ENCODE data around the gene SCAMP5. TPM values are rescaled to one million over a fixed set of nuclear protein-coding genes. Genes with fewer than 3 reads are reported as not detected.

Gene SCAMP5
- total RNA-seq, 4 donors from 2014 or later = 3.3 to 6.4 (median 4.3) TPM

DNA sequence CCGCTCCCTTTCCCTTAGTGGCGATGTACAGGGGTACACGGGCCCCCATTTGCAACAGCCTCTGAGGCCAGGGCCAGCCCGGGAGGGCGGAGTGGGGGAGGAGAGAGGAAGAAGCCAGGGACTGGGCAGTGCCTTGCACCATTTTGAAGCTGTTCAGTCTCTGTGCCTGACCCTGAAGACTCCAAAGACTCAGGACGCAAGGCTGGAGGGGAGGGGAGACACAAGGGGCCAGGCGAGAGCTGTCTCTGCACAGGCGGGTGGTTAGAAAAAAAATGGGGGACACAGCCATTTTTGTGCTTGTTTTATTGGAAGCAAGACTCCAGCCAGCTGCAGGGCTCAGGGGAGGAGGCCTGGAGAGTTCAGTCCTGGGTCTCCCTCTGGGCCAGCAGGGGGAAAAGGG, 40.3 kb upstream of the SCAMP5 start:
- H3K36me3 ChIP-seq = no peaks in the 10 kb centered on the region
- H3K4me3 ChIP-seq = peak overlapping the region in 3 of 4 donors; percentile 68 to 77 (median 69)
- no peaks in the 10 kb centered on the region for H3K9me3 ChIP-seq
- TF ChIP-seq, protein P1, sequence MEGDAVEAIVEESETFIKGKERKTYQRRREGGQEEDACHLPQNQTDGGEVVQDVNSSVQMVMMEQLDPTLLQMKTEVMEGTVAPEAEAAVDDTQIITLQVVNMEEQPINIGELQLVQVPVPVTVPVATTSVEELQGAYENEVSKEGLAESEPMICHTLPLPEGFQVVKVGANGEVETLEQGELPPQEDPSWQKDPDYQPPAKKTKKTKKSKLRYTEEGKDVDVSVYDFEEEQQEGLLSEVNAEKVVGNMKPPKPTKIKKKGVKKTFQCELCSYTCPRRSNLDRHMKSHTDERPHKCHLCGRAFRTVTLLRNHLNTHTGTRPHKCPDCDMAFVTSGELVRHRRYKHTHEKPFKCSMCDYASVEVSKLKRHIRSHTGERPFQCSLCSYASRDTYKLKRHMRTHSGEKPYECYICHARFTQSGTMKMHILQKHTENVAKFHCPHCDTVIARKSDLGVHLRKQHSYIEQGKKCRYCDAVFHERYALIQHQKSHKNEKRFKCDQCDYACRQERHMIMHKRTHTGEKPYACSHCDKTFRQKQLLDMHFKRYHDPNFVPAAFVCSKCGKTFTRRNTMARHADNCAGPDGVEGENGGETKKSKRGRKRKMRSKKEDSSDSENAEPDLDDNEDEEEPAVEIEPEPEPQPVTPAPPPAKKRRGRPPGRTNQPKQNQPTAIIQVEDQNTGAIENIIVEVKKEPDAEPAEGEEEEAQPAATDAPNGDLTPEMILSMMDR (IDR thresholded peaks at IDR 0.05) = no peak
- no peak for TF ChIP-seq POLR2A (IDR thresholded peaks at IDR 0.05; ENCODE audit: low read depth)
- no peak for TF ChIP-seq POLR2AphosphoS5 (IDR thresholded peaks at IDR 0.05)
- TF ChIP-seq EP300 (IDR thresholded peaks at IDR 0.05) = no peak
- WGBS = 95% methylated on average over 4 of the region's 8 CpGs
- DNase-seq (ENCODE audit: extremely low spot score) = no peak
- peaks cover 0 to 31% (median 20%) of the 10 kb centered on the region in 4 donors for H3K27me3 ChIP-seq
- no peak overlapping the region for H3K27ac ChIP-seq (replicated peaks in 1 of 4)
- peaks cover 34 to 61% (median 57%) of the 10 kb centered on the region in 4 donors for H3K4me1 ChIP-seq
- intact Hi-C loops (cut with DNase I) = loop anchor here (10.0 kb wide), 3 partner anchors 250 to 410 kb away; partner anchors contain the start of genes ARID3B and C15orf39

DNA sequence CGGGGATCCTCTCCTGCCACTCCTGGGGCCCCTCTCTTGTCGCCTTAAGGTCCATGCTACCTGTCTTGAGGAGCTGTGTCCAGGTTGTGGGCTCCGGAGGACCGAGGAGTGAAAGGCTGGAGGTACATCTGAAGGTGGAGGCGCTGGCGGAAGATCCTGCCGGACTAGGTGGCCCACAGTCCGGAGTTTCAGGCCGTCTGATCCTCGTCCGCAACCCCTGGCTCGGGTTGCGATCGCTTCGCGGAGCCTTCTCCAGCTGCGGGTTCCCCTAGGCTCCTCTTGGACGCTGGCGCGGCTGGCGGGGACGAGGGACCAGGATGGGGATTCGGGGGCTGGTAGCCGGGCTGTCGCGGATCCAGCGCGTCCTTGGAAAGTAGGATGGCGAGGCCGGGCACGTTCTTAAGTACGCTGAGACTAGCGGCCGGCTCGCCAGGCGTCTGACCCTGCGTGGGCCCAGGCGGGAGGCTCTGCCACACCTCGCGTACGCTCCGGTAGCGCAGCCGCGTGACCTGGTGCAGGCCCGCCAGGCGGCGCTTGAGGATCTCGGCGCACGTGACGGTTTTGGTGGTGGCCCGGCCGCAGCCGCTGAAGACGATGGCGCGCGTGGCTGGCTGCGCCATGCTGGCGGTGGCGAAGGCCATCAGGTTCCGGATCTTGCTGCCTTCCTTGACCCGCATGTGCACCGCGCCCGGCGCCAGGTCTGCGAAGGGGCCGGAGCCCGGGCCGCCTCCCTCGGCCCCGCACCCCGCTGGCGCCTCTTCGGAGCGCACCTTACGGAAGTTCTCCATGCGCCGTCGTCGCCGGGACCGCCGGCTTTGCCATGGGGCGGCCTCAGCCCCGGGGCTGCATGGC, 39.3 kb upstream of the SCAMP5 start:
- 29% methylated on average over 10 of the region's 88 CpGs for WGBS
- Histone ChIP-seq H3K4me1 (peaks cover 34 to 58% (median 57%) of the 10 kb centered on the region in 4 donors), H3K36me3 (no peaks in the 10 kb centered on the region), H3K27me3 (peaks cover 0 to 35% (median 20%) of the 10 kb centered on the region in 4 donors), H3K4me3 (peak overlapping the region; percentile 68 to 77 (median 69)), H3K9me3 (no peaks in the 10 kb centered on the region), H3K27ac (replicated peaks in 1 of 4) (peak overlapping the region; percentile 68 to 81 (median 73))
- no peak for TF ChIP-seq POLR2A (IDR thresholded peaks at IDR 0.05; ENCODE audit: low read depth)
- TF ChIP-seq, protein P1 (IDR thresholded peaks at IDR 0.05) = peak; percentile 37 to 47 (median 44)
- peak in 1 of 2 donors; percentile 68 for TF ChIP-seq POLR2AphosphoS5 (IDR thresholded peaks at IDR 0.05)
- DNase-seq (ENCODE audit: extremely low spot score) = peak; percentile 94
- intact Hi-C loops (cut with DNase I) = loop anchor here (10.0 kb wide), 3 partner anchors 249 to 411 kb away; partner anchors contain the start of genes ARID3B and C15orf39

DNA sequence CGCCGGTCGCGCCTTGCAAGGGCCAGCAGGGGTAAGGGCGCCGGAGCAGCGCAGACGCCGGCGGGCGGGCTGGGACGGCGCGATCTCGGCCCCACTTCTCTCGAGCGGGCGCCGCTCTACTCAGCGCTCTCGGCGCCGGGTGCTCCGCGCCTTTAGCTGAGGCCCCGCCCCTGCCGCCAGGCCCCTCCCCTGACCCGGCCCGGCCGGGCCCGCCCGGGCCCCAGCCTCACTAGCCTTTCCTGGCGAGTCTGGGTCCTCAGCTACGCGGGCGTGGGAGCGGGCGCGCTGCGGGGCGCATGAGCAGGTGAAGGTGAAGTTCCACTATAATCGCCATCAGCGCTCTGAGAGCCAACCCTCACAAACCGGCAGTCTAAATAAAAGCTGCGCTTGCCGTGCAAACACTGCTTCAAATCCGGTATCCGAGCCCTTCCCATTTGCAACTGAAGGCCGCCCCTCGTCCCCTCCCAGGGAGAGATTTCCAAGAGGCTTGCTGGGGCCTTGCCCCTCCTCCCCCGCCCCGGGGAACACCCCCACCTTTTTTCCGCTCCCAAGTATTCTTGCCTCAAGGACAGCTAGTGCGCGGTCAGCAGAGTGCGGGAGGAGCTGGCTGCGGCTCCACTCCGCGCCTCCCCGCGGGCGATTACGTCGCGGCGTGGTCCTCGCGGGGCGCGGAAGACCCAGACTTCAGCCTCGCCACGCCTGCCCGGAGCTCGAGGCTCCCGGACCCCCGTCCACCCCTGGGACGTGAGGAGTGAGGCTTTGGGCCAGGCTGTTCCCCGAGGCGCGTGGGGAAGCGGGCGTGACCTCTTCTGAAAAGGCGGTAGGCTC, 38.5 kb upstream of the SCAMP5 start, which contains the start of gene RPP25:
Gene RPP25, minus strand, starts transcription at position 125 of the 828 bp plus-strand sequence. CDS start 189 bp downstream, outside the sequence.
- peak within 1 kb of the TSS; percentile 68 to 77 (median 69) for H3K4me3 ChIP-seq
- peaks cover 34 to 58% (median 57%) of the 10 kb centered on the region in 4 donors for H3K4me1 ChIP-seq
- no peaks in the 10 kb centered on the region for H3K36me3 ChIP-seq
- peak within 1 kb of the TSS; percentile 68 to 81 (median 73) for H3K27ac ChIP-seq (replicated peaks in 1 of 4)
- intact Hi-C loops (cut with DNase I) = loop anchor here (10.0 kb wide), 3 partner anchors 248 to 412 kb away; partner anchors contain the start of genes ARID3B and C15orf39
- TF ChIP-seq POLR2A (IDR thresholded peaks at IDR 0.05; ENCODE audit: low read depth) (no peak), POLR2AphosphoS5 (IDR thresholded peaks at IDR 0.05) (peak in 1 of 2 donors; percentile 40), EP300 (IDR thresholded peaks at IDR 0.05) (no peak)
- TF ChIP-seq, protein P1 (IDR thresholded peaks at IDR 0.05) = no peak
- under 1% methylated on average over 19 of the region's 83 CpGs for whole genome bisulfite sequencing
- DNase-seq (ENCODE audit: extremely low spot score) = no peak
- H3K27me3 ChIP-seq = peaks cover 0 to 35% (median 20%) of the 10 kb centered on the region in 4 donors
- H3K9me3 ChIP-seq = no peaks in the 10 kb centered on the region

DNA sequence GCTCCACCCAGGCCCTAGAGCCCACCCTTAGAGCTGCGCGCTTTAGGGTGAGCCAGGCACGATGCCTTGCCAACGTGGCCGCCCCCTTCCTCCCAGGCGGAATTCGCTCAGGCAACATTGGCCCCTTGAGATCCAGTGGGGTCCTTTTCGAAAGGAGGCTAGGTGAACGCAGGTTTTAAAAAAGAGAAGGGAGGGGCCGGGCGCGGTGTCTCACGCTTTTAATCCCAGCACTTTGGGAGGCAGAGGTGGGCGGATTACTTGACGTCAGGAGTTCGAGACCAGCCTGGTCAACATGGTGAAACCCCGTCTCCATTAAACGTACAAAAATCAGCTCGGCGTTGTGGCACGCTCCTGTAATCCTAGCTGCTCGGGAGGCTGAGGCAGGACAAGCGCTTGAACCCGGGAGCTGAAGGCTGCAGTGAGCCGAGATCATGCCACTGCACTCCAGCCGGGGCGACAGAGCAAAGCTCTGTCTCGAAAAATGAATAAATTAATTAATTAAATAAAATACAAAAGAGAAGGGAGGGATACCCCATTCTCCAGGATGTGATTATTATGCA, 37.8 kb upstream of the SCAMP5 start:
- intact Hi-C loops (cut with DNase I) = loop anchor here (10.0 kb wide), 3 partner anchors 247 to 413 kb away; partner anchors contain the start of genes ARID3B and C15orf39
- TF ChIP-seq, protein P1 (IDR thresholded peaks at IDR 0.05) = no peak
- TF ChIP-seq POLR2A (IDR thresholded peaks at IDR 0.05; ENCODE audit: low read depth) (no peak), POLR2AphosphoS5 (IDR thresholded peaks at IDR 0.05) (no peak), EP300 (IDR thresholded peaks at IDR 0.05) (no peak)
- Histone ChIP-seq H3K36me3 (no peaks in the 10 kb centered on the region), H3K9me3 (no peaks in the 10 kb centered on the region), H3K27ac (replicated peaks in 1 of 4) (peak overlapping the region; percentile 68 to 81 (median 73)), H3K4me3 (peak overlapping the region; percentile 68 to 77 (median 69)), H3K4me1 (peaks cover 34 to 58% (median 57%) of the 10 kb centered on the region in 4 donors), H3K27me3 (peaks cover 0 to 35% (median 20%) of the 10 kb centered on the region in 4 donors)
- DNase-seq (ENCODE audit: extremely low spot score) = no peak
- 7% methylated on average over 19 of the region's 28 CpGs for WGBS

Measured in esophagus muscularis mucosa (tissue), 4 donors.